Fibroblast of lung (primary cell): ENCODE data around the gene OR5H1. TPM values are rescaled to one million over a fixed set of nuclear protein-coding genes. Genes with fewer than 3 reads are reported as not detected.
"Not testable (repeated sequence)": the region's sequence is repeated elsewhere in the genome, so short reads cannot be mapped to it uniquely, and the experiment has no call there.

ENCODE experiments used
- DNase-seq, 2 donors: peaks; one replicate each; pipeline versions ENCODE4 v3.0.0 to v3.0.0-alpha.2; 2010; ENCODE audit warnings: low read depth in 2 of 2
- H2AFZ ChIP-seq: 2 replicates; pipeline ENCODE4 v1.5.1; 2012; ENCODE audit warnings: low read length, control low read depth, inconsistent platforms
- H3K27ac ChIP-seq: 2 replicates; pipeline ENCODE4 v1.5.1; 2011; ENCODE audit warnings: low read length, control low read depth; ENCODE audit not compliant: insufficient read depth
- H3K27me3 ChIP-seq: 2 replicates; pipeline ENCODE4 v1.5.1; 2011; ENCODE audit warnings: mild to moderate bottlenecking, low read length; ENCODE audit not compliant: control insufficient read depth, insufficient read depth
- H3K36me3 ChIP-seq: 2 replicates; pipeline ENCODE4 v1.5.1; 2011; ENCODE audit warnings: low read length; ENCODE audit not compliant: control insufficient read depth, insufficient read depth
- H3K4me1 ChIP-seq: 2 replicates; pipeline ENCODE4 v1.5.1; 2011; ENCODE audit warnings: low read length; ENCODE audit not compliant: control insufficient read depth, insufficient read depth; ENCODE audit errors: extremely low read depth
- H3K4me2 ChIP-seq: 2 replicates; pipeline ENCODE4 v1.5.1; 2011; ENCODE audit warnings: low read length, control low read depth; ENCODE audit not compliant: insufficient read depth; ENCODE audit errors: extremely low read depth
- H3K4me3 ChIP-seq, 4 experiments: fragments of 200-600 bp in 1 of 4; sonication (generic) in 1 of 4; replicated peaks in 1 of 4; 2 replicates each; pipeline ENCODE4 v1.5.1; 2011 to 2016; ENCODE audit warnings: low read length in 4 of 4, low read depth in 3 of 4, mild to moderate bottlenecking in 3 of 4, control low read depth in 2 of 4, inconsistent platforms in 1 of 4, mixed read lengths in 1 of 4; ENCODE audit not compliant: insufficient read depth in 1 of 4; ENCODE audit errors: control extremely low read depth in 1 of 4
- H3K79me2 ChIP-seq: 2 replicates; pipeline ENCODE4 v1.5.1; 2012; ENCODE audit warnings: mild to moderate bottlenecking, low read length, inconsistent platforms; ENCODE audit not compliant: control insufficient read depth, insufficient read depth
- H3K9ac ChIP-seq: 2 replicates; pipeline ENCODE4 v1.5.1; 2011; ENCODE audit warnings: mild to moderate bottlenecking, low read length, control low read depth; ENCODE audit not compliant: insufficient read depth
- H3K9me3 ChIP-seq: 2 replicates; pipeline ENCODE4 v1.5.1; 2012; ENCODE audit warnings: low read depth, low read length; ENCODE audit not compliant: control insufficient read depth, insufficient read depth
- H4K20me1 ChIP-seq: 2 replicates; pipeline ENCODE4 v1.5.1; 2011; ENCODE audit warnings: low read length; ENCODE audit not compliant: control insufficient read depth, insufficient read depth; ENCODE audit errors: extremely low read depth
- EZH2 ChIP-seq: IDR thresholded peaks from 2 replicates; pipeline ENCODE4 v1.5.1; 2012; ENCODE audit warnings: low read length, control low read depth, mild to moderate bottlenecking; ENCODE audit errors: missing control alignments
- polyA plus RNA-seq, 2 donors: library from polyadenylated mRNA; depleted of rRNA in 1 of 2; stranded (reverse) in 1 of 2; unstranded in 1 of 2; fragments of >200 nt; gene quantifications; 2 replicates each; pipeline ENCODE4 v1.2.1, GENCODE V29; 2011 to 2012; ENCODE audit warnings: missing spikeins in 1 of 2
- total RNA-seq: library from RNA; depleted of rRNA; stranded (reverse); fragments of >200 nt; gene quantifications from 2 replicates; pipeline ENCODE4 v1.2.1, GENCODE V29; 2014
- TF ChIP-seq, protein P1 (sequence below), 2 donors: IDR thresholded peaks in 1 of 2; conservative IDR thresholded peaks in 1 of 2; 1 replicate in 1 of 2; 2 replicates in 1 of 2; pipeline ENCODE4 v1.5.1; 2011 to 2012; ENCODE audit warnings: low read length in 2 of 2, control low read depth in 1 of 2, inconsistent platforms in 1 of 2, low read depth in 1 of 2, mild to moderate bottlenecking in 1 of 2

OR5H1 gene
- total and polyA plus RNA-seq, 2 donors (not counting 1 experiment from before 2014, with no cell fraction given) = not detected

- DNase-seq = no peak
- TF ChIP-seq, protein P1, sequence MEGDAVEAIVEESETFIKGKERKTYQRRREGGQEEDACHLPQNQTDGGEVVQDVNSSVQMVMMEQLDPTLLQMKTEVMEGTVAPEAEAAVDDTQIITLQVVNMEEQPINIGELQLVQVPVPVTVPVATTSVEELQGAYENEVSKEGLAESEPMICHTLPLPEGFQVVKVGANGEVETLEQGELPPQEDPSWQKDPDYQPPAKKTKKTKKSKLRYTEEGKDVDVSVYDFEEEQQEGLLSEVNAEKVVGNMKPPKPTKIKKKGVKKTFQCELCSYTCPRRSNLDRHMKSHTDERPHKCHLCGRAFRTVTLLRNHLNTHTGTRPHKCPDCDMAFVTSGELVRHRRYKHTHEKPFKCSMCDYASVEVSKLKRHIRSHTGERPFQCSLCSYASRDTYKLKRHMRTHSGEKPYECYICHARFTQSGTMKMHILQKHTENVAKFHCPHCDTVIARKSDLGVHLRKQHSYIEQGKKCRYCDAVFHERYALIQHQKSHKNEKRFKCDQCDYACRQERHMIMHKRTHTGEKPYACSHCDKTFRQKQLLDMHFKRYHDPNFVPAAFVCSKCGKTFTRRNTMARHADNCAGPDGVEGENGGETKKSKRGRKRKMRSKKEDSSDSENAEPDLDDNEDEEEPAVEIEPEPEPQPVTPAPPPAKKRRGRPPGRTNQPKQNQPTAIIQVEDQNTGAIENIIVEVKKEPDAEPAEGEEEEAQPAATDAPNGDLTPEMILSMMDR (conservative IDR thresholded peaks at IDR 0.05 in 1 of 2, IDR thresholded peaks at IDR 0.05 in 1 of 2; ENCODE audit: low read depth in 1 of 2, low read length in 2 of 2) = no peak
- no peak for TF ChIP-seq EZH2
- H3K36me3 ChIP-seq = no peaks in the 10 kb centered on the region
Observed at GRCh38 chr3:98147179-98147578, 16.7 kb downstream of the OR5H1 start, which contains the start of gene OR5H14. TSS of gene OR5H14 (plus strand) at chr3:98147479. CDS start at chr3:98149386, 1,907 bp downstream.

DNA sequence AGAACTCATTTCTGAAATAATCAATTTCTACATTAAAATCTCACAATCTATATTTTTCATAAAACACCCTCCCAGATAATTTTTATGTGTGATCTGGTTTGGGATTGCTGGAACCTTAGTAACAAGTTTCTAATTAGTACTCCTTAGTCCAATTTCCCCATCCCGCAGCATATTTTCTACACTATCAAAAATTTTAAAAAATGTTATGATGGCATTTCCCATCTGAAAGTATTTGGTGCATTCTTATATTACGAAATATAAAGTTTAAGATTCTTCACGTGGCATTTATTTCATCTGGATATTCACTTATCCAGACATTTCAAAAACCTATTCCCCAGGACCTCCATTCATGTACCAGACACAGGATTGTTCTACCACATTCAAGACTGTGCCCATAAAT is 18.2 kb downstream of the OR5H1 start:
- H3K27ac ChIP-seq = no peak overlapping the region
- no peaks in the 10 kb centered on the region for H3K27me3 ChIP-seq
- no peak overlapping the region for H3K9ac ChIP-seq
- H3K79me2 ChIP-seq = no peaks in the 10 kb centered on the region
- no peaks in the 10 kb centered on the region for H3K4me1 ChIP-seq
- no peak for TF ChIP-seq EZH2
- TF ChIP-seq, protein P1 (conservative IDR thresholded peaks at IDR 0.05 in 1 of 2, IDR thresholded peaks at IDR 0.05 in 1 of 2; ENCODE audit: low read depth in 1 of 2, low read length in 2 of 2) = no peak
- H3K4me3 ChIP-seq = no peak overlapping the region
- H4K20me1 ChIP-seq = no peaks in the 10 kb centered on the region
- H3K4me2 ChIP-seq = no peak overlapping the region
- H2AFZ ChIP-seq = no peak overlapping the region
- H3K9me3 ChIP-seq = no peaks in the 10 kb centered on the region
- no peak for DNase-seq
- no peaks in the 10 kb centered on the region for H3K36me3 ChIP-seq

More at GRCh38 chr3:98147179-98147578, 16.7 kb downstream of the OR5H1 start, which contains the start of gene OR5H14:
- no peaks in the 10 kb centered on the region for H3K79me2 ChIP-seq
- H3K9me3 ChIP-seq = no peaks in the 10 kb centered on the region
- no peak within 1 kb of the TSS for H3K9ac ChIP-seq
- no peaks in the 10 kb centered on the region for H4K20me1 ChIP-seq
- H3K27me3 ChIP-seq = no peaks in the 10 kb centered on the region
- no peak within 1 kb of the TSS for H3K4me2 ChIP-seq
- H3K4me1 ChIP-seq = no peaks in the 10 kb centered on the region
- H2AFZ ChIP-seq = no peak within 1 kb of the TSS
- H3K27ac ChIP-seq = no peak within 1 kb of the TSS
- no peak within 1 kb of the TSS for H3K4me3 ChIP-seq

DNA sequence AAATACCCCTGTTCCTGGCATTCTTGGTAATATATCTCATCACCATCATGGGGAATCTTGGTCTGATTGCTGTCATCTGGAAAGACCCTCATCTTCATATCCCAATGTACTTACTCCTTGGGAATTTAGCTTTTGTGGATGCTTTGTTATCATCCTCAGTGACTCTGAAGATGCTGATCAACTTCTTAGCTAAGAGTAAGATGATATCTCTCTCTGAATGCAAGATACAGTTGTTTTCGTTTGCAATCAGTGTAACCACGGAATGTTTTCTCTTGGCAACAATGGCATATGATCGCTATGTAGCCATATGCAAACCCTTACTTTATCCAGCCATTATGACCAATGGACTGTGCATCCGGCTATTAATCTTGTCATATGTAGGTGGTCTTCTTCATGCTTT is 18.9 kb downstream of the OR5H1 start:
- DNase-seq, H3K4me2 ChIP-seq, H3K36me3 ChIP-seq, H3K4me1 ChIP-seq, H3K27ac ChIP-seq, H2AFZ ChIP-seq, H3K27me3 ChIP-seq, H3K9me3 ChIP-seq, H3K4me3 ChIP-seq, H4K20me1 ChIP-seq, H3K79me2 ChIP-seq, H3K9ac ChIP-seq: not testable (repeated sequence)
